ENCODE measurements around the gene ELAC1.
"Not testable (repeated sequence)": the region's sequence is repeated elsewhere in the genome, so short reads cannot be mapped to it uniquely, and the experiment has no call there.

The ELAC1 gene

DNA sequence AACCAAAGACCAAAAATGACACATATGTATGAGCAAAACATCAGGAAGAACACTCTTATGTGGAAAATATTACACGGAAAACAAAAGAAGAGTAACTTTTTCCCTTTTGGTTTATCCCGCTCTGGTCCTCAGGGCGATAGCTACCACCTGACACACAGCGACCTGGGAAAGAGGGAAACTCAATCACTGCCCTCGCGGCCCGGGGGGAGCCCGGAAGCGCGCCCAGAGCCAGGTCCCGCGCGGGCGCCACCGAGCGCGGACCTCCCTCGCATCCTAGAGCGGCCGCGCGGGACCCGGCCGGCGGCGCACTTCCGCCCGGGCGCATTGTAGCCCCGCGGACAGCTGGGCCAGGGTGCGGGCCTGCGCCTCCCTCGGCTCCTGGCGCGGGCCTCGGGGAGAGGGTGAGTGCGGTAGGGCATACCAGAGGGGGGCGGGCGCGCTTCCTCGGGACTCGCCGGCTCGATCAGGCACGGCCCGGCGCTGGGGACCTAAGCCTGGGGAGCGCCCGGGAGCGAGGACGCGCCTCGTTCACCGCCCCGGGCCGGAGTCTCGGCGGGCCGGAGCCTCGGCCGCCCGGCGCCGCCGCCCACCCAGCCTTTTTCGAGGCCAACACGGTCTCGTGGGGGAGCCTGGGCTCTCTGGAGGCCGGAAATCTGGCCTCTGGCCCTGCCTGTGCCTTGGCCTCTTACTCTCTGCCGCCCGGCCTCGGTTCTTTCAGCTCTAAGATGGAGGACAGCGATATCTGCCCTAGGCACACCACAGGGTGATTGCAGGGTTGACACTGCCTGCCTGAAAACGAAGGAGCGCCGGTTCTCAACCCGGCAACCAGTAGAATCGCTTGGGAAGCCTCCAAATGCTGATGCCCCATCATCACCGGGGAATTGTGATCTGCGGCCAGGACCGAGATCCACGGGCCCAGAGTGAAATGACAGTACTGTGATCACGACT is at the start of gene ELAC1:
ELAC1 (plus strand) TSS at position 327 of the 948 bp plus-strand sequence. CDS start 6,365 bp downstream, outside the sequence.
- peak; percentile 98 for ATAC-seq
- Mint-ChIP-seq H3K27ac (peak within 1 kb of the TSS; percentile 35), H3K4me1 (peaks cover 28% of the 10 kb centered on the region), H3K9me3 (peaks cover 8% of the 10 kb centered on the region), H3K4me3 (peak within 1 kb of the TSS; percentile 91), H3K27me3 (no peaks in the 10 kb centered on the region), H3K36me3 (peaks cover 10% of the 10 kb centered on the region)

DNA sequence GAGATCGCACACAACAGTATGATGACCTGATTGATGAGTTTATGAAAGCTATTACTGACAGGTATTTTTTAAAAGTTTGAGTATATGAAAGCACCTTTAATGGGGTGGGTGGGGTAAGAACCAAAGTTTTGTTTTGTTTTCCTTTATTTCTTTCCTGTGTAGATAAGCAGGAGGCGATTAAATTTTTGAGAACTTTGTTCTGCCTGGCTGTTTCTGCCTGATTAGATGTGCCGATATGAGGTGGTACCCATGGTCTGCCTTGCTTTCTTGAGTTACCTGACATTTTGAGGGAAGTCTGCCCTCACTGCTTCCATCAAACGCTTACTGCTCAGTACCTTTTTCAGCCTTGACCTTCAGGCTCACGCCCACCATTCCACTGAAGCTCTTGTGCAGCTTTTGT is 49.7 kb upstream of the ELAC1 start:
- no peaks in the 10 kb centered on the region for H3K9me3 Mint-ChIP-seq
- H3K4me3 Mint-ChIP-seq, result no peak overlapping the region
- no peak for ATAC-seq
- no peaks in the 10 kb centered on the region for H3K4me1 Mint-ChIP-seq
- H3K27me3 Mint-ChIP-seq, result no peaks in the 10 kb centered on the region
- H3K36me3 Mint-ChIP-seq, result peaks cover 77% of the 10 kb centered on the region
- peak overlapping the region; percentile 41 for H3K27ac Mint-ChIP-seq

DNA sequence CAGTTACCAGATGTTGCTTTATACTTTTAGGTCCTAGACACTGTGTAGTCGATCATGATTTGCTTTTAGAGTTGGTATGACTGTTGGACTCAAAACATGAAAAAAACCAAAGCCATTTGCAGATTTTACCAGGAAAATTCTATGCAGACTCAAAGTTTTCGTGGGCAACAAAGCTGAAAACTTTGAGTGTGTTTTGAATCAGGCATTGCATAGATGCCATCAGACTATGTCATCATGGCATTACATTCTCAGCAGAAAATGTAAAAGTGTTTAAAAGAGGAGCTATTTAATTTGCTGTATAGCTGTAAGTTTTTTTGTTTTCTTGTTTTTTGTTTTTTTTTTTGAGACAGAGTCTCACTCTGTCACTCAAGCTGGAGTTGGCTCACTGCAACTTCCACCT is 43.5 kb upstream of the ELAC1 start:
- no peaks in the 10 kb centered on the region for H3K27me3 Mint-ChIP-seq
- H3K4me1 Mint-ChIP-seq, result no peaks in the 10 kb centered on the region
- peaks cover 82% of the 10 kb centered on the region for H3K36me3 Mint-ChIP-seq
- peaks cover 4% of the 10 kb centered on the region for H3K9me3 Mint-ChIP-seq
- no peak for ATAC-seq
- no peak overlapping the region for H3K27ac Mint-ChIP-seq
- no peak overlapping the region for H3K4me3 Mint-ChIP-seq

- ATAC-seq, result no peak
- peaks cover 63% of the 10 kb centered on the region for H3K36me3 Mint-ChIP-seq
- no peak overlapping the region for H3K4me3 Mint-ChIP-seq
- H3K9me3 Mint-ChIP-seq, result peaks cover 4% of the 10 kb centered on the region
- no peaks in the 10 kb centered on the region for H3K27me3 Mint-ChIP-seq
- no peak overlapping the region for H3K27ac Mint-ChIP-seq
- no peaks in the 10 kb centered on the region for H3K4me1 Mint-ChIP-seq
Measured at GRCh38 chr18:50926521-50926920, 41.3 kb upstream of the ELAC1 start.

DNA sequence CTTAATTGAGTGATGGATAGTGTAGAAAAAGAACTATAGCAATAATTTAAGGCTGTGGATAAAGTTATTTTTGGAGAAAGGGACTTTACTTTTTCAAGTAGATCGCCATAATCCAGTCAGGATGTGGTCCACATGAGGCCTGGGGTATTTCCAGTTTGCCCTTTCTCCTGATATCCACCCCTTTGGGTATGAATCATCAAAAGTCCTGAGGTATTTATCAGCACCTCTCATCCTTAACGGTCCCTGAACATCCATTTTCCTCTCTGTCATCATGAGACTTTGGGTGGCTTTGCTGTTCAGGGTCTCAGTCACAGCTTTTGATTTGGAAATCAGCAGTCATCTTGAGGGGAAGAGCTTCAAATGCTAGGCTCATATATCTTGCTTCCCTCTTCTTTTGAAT is 39.3 kb upstream of the ELAC1 start:
- Mint-ChIP-seq H3K27me3 (no peaks in the 10 kb centered on the region), H3K4me1 (no peaks in the 10 kb centered on the region), H3K9me3 (peaks cover 4% of the 10 kb centered on the region), H3K36me3 (peaks cover 56% of the 10 kb centered on the region), H3K27ac (no peak overlapping the region), H3K4me3 (no peak overlapping the region)
- ATAC-seq, result no peak

GRCh38 chr18:50933684-50934083 is 34.2 kb upstream of the ELAC1 start:
- H3K4me1 Mint-ChIP-seq, result no peaks in the 10 kb centered on the region
- H3K36me3 Mint-ChIP-seq, result peaks cover 46% of the 10 kb centered on the region
- no peak overlapping the region for H3K27ac Mint-ChIP-seq
- H3K27me3 Mint-ChIP-seq, result no peaks in the 10 kb centered on the region
- ATAC-seq, result no peak
- H3K4me3 Mint-ChIP-seq, result no peak overlapping the region
- H3K9me3 Mint-ChIP-seq, result no peaks in the 10 kb centered on the region

GRCh38 chr18:50934545-50935211 is 33.2 kb upstream of the ELAC1 start:
- Mint-ChIP-seq H3K27ac (no peak overlapping the region), H3K27me3 (no peaks in the 10 kb centered on the region), H3K36me3 (peaks cover 54% of the 10 kb centered on the region), H3K4me1 (no peaks in the 10 kb centered on the region), H3K9me3 (no peaks in the 10 kb centered on the region), H3K4me3 (no peak overlapping the region)
- ATAC-seq, result no peak

DNA sequence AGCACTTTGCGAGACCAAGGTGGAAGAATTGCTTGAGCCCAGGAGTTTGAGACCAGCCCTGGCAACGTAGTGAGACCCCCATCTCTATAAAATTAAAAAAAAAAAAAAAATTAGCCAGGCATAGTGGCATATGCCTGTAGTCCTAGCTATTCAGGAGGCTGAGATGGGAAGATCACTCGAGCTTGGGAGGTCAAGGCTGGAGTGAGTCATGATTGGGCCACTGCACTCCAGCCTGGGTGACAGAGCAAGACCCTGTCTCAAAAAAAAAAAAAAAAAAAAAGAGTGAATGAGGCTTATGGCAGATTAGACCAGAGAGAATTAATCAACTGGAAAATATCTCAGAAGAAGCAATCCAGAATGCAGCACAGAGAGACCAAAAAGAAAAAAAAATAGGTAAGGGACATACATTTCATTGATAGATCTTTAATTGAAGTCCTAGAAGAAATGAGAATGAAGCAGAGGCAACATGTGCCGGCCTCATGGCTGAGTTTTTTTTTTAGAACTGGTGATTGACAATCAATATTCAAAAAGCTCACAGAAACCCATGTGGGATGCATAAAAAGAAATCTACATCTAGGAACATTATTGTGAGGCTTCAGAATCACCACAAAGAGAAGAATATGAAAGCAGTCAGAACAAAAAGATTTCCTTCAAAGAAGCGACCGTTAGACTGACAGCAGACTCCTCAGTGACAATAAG is 32.2 kb upstream of the ELAC1 start:
- no peak for ATAC-seq
- Mint-ChIP-seq H3K36me3 (peaks cover 57% of the 10 kb centered on the region), H3K9me3 (no peaks in the 10 kb centered on the region), H3K4me3 (no peak overlapping the region), H3K4me1 (no peaks in the 10 kb centered on the region), H3K27ac (no peak overlapping the region), H3K27me3 (no peaks in the 10 kb centered on the region)

DNA sequence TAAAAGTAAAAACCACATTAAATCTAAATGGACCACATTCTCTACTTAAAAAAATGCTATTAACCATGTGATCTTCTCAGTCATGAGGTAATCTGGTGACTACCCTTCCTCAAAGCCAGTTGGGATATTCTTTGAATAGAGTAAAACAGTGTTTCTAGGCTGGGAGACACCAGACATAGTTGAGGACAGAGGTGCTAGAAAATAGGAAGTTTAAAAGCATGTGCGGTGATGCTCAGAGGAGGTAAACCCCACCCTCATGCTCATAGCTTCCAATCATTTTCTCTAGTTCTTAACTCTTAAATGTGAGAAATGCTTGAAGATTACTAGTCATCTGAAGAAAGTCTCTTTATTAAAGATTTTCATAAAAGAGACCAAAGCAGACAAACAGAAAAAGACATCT is 30.7 kb upstream of the ELAC1 start:
- peaks cover 60% of the 10 kb centered on the region for H3K36me3 Mint-ChIP-seq
- H3K4me1 Mint-ChIP-seq, result no peaks in the 10 kb centered on the region
- ATAC-seq, result no peak
- no peaks in the 10 kb centered on the region for H3K27me3 Mint-ChIP-seq
- H3K4me3 Mint-ChIP-seq, result no peak overlapping the region
- H3K27ac Mint-ChIP-seq, result peak overlapping the region; percentile 5
- H3K9me3 Mint-ChIP-seq, result no peaks in the 10 kb centered on the region

GRCh38 chr18:50938912-50939311 is 28.9 kb upstream of the ELAC1 start:
- peaks cover 52% of the 10 kb centered on the region for H3K36me3 Mint-ChIP-seq
- H3K27me3 Mint-ChIP-seq, result no peaks in the 10 kb centered on the region
- no peaks in the 10 kb centered on the region for H3K9me3 Mint-ChIP-seq
- peak overlapping the region; percentile 23 for H3K27ac Mint-ChIP-seq
- ATAC-seq, result no peak
- no peak overlapping the region for H3K4me3 Mint-ChIP-seq
- H3K4me1 Mint-ChIP-seq, result no peaks in the 10 kb centered on the region

GRCh38 chr18:50944245-50944932 is 23.5 kb upstream of the ELAC1 start:
- H3K27me3 Mint-ChIP-seq, result no peaks in the 10 kb centered on the region
- peaks cover 49% of the 10 kb centered on the region for H3K36me3 Mint-ChIP-seq
- peak; percentile 31 for ATAC-seq
- no peaks in the 10 kb centered on the region for H3K4me1 Mint-ChIP-seq
- H3K9me3 Mint-ChIP-seq, result no peaks in the 10 kb centered on the region
- no peak overlapping the region for H3K4me3 Mint-ChIP-seq
- H3K27ac Mint-ChIP-seq, result no peak overlapping the region

GRCh38 chr18:50945918-50946317 is 21.9 kb upstream of the ELAC1 start:
- H3K27ac Mint-ChIP-seq, H3K27me3 Mint-ChIP-seq, H3K4me3 Mint-ChIP-seq, H3K9me3 Mint-ChIP-seq, ATAC-seq, H3K4me1 Mint-ChIP-seq: not testable (repeated sequence)
- peaks cover 43% of the 10 kb centered on the region for H3K36me3 Mint-ChIP-seq

GRCh38 chr18:50947899-50948298 is 19.9 kb upstream of the ELAC1 start:
- Mint-ChIP-seq H3K27ac (no peak overlapping the region), H3K4me1 (no peaks in the 10 kb centered on the region), H3K4me3 (no peak overlapping the region), H3K9me3 (no peaks in the 10 kb centered on the region), H3K36me3 (peaks cover 42% of the 10 kb centered on the region), H3K27me3 (no peaks in the 10 kb centered on the region)
- ATAC-seq, result no peak

- no peaks in the 10 kb centered on the region for H3K27me3 Mint-ChIP-seq
- no peak overlapping the region for H3K27ac Mint-ChIP-seq
- H3K9me3 Mint-ChIP-seq, result no peaks in the 10 kb centered on the region
- H3K4me1 Mint-ChIP-seq, result no peaks in the 10 kb centered on the region
- H3K36me3 Mint-ChIP-seq, result peaks cover 33% of the 10 kb centered on the region
- no peak overlapping the region for H3K4me3 Mint-ChIP-seq
- no peak for ATAC-seq
Measured at GRCh38 chr18:50949185-50949584, 18.7 kb upstream of the ELAC1 start.

DNA sequence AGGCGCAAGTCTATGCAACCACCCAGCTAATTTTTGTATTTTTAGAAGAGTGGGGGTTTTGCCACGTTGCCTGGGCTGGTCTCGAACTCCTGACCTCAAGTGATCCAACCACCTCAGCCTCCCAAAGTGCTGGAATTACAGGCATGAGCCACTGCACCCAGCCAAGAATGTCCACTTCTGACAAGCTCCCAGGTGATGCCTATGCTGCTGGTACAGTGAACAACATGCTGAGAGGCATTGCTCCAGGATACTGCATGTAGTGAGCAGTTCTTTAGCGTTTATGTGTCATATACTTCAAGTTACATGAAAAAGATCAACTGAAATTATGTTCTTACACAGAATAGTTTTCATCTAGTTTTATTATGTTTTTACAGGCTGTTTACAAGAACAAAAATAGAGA is 17.2 kb upstream of the ELAC1 start:
- H3K36me3 Mint-ChIP-seq, result peaks cover 22% of the 10 kb centered on the region
- no peaks in the 10 kb centered on the region for H3K4me1 Mint-ChIP-seq
- H3K4me3 Mint-ChIP-seq, result no peak overlapping the region
- H3K27me3 Mint-ChIP-seq, result no peaks in the 10 kb centered on the region
- no peaks in the 10 kb centered on the region for H3K9me3 Mint-ChIP-seq
- no peak overlapping the region for H3K27ac Mint-ChIP-seq
- ATAC-seq, result no peak
